Colonic mucosa (tissue), 4 donors: ENCODE measurements around the gene SF3B1. TPM values are rescaled to one million over a fixed set of nuclear protein-coding genes. Genes with fewer than 3 reads are reported as not detected.

Experiments
- DNase-seq: peaks from one replicate; pipeline ENCODE4 v3.0.0-alpha.2; 2020
- H3K27ac ChIP-seq: fragments of 200-600 bp; one replicate; pipeline ENCODE4 v1.8.0; 2021
- H3K27me3 ChIP-seq: fragments of 200-600 bp; one replicate; pipeline ENCODE4 v1.8.0; 2021
- H3K36me3 ChIP-seq: fragments of 200-600 bp; one replicate; pipeline ENCODE4 v1.8.0; 2021
- H3K4me1 ChIP-seq: fragments of 200-600 bp; one replicate; pipeline ENCODE4 v1.8.0; 2021; ENCODE audit warnings: mild to moderate bottlenecking
- H3K4me3 ChIP-seq: fragments of 200-600 bp; one replicate; pipeline ENCODE4 v1.8.0; 2021
- H3K9ac ChIP-seq, 2 donors: one replicate each; pipeline ENCODE4 v1.7.0; 2013; ENCODE audit warnings: control low read depth in 2 of 2, low read depth in 2 of 2, low read length in 2 of 2
- H3K9me3 ChIP-seq: fragments of 200-600 bp; one replicate; pipeline ENCODE4 v1.8.0; 2021
- intact Hi-C: fragments of 100-400 bp; cut with DNase I; formaldehyde crosslinking; loops from one replicate; pipeline ENCODE4 v1.14.1; 2022
- total RNA-seq, 2 donors: library from RNA; stranded (reverse); fragmentation: NEBNext Ultra II Directional in 1 of 2; extraction: Animal tissue kit (Norgen Biotek cat#: 25700) in 1 of 2; gene quantifications; one replicate each; pipeline ENCODE4 v1.2.1, GENCODE V29; 2021
- TF ChIP-seq, protein P1 (sequence below): fragments of 200-600 bp; IDR thresholded peaks from one replicate; pipeline ENCODE4 v1.8.0; 2022; ENCODE audit warnings: antibody characterized with exemption, mild to moderate bottlenecking
- donor health status: healthy.
- donor health status: DM: no; HTN: no; CAD: no.
- donor health status: DM: no; HTN: no; CAD: no.

SF3B1 gene
- total RNA-seq, 2 donors from 2014 or later, result 186 to 242 TPM

DNA sequence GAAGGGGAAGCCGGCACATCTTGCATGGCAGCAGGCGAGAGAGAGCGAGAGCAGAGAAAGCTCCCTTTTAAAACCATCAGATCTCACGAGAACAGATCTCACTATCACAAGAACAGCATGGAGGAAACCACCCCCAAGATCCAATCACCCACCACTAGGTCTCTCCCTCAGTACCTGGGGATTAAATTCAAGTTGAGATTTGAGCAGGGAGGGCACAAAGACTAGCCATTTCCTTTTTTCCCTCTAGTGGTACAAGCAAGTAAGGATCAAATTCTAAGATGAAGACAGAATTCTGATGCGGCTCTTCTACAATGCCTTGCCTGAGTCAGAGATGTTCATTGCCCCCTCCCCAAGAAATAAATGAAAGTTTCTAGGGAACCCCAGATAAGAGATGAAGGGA is 78.7 kb downstream of the SF3B1 start:
- Histone ChIP-seq H3K9me3 (no peaks in the 10 kb centered on the region), H3K27ac (no peak overlapping the region), H3K9ac (no peak overlapping the region), H3K4me3 (no peak overlapping the region), H3K36me3 (no peaks in the 10 kb centered on the region), H3K4me1 (no peaks in the 10 kb centered on the region), H3K27me3 (no peaks in the 10 kb centered on the region)
- no peak for DNase-seq
- intact Hi-C loops, result no loop called here
- TF ChIP-seq, protein P1, sequence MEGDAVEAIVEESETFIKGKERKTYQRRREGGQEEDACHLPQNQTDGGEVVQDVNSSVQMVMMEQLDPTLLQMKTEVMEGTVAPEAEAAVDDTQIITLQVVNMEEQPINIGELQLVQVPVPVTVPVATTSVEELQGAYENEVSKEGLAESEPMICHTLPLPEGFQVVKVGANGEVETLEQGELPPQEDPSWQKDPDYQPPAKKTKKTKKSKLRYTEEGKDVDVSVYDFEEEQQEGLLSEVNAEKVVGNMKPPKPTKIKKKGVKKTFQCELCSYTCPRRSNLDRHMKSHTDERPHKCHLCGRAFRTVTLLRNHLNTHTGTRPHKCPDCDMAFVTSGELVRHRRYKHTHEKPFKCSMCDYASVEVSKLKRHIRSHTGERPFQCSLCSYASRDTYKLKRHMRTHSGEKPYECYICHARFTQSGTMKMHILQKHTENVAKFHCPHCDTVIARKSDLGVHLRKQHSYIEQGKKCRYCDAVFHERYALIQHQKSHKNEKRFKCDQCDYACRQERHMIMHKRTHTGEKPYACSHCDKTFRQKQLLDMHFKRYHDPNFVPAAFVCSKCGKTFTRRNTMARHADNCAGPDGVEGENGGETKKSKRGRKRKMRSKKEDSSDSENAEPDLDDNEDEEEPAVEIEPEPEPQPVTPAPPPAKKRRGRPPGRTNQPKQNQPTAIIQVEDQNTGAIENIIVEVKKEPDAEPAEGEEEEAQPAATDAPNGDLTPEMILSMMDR, result no peak

DNA sequence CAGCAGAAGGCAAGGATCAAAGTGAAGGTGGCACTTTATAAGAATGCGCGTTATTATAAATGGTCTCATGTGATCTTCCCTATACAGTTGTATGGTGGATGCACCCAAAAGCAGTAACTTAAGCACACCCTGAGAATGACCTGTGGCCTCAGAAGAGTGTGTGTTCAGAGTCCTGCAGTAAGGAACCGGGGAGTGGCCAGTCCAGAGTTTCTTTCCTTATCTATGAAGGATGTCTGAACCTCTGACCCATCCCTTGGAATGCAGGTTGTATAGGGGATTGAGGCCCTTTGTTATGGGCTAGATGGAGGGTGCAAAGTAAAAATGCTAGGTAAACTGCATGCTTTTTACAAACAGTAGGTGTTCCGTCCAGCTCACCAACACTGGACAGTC is 80.7 kb downstream of the SF3B1 start:
- H3K9ac ChIP-seq, result no peak overlapping the region
- H3K4me1 ChIP-seq, result no peaks in the 10 kb centered on the region
- no peaks in the 10 kb centered on the region for H3K9me3 ChIP-seq
- H3K36me3 ChIP-seq, result no peaks in the 10 kb centered on the region
- intact Hi-C loops, result no loop called here
- H3K4me3 ChIP-seq, result no peak overlapping the region
- no peak overlapping the region for H3K27ac ChIP-seq
- no peaks in the 10 kb centered on the region for H3K27me3 ChIP-seq
- TF ChIP-seq, protein P1, result no peak
- DNase-seq, result no peak

DNA sequence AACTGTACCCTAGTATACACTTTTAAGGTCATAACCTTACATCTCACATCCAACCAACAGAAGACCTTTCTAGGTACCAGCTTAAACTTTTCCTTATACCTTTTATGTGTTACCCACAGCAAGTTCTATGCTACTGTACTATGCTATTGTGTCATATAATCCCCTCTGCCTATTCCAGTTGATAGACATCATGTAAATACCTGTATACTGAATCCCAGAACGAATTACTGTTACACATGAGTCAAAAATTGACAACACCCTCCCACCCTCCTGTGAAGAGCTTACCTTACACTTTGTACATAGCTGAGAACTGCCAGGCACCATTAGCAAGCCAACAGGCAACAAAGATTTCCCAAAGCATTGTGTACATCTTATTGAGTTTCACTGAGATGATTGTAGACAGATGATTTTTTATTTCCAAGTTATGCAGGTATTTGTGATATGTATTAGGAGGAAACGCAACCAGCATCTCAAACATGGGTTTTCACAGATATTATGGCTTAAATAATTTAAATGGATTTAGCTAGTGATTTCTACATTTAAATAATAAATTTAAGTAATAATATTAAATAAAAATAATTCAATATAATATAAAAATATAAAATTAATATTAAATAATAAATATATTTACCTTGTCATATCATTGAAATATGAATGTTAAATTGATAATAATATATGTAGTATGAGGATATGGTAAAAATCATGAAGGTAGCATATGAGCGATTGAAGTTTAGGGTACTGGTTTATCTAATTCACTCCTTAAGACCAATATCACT is 81.2 kb downstream of the SF3B1 start:
- H3K27ac ChIP-seq, result no peak overlapping the region
- H3K9ac ChIP-seq, result no peak overlapping the region
- no peaks in the 10 kb centered on the region for H3K36me3 ChIP-seq
- H3K4me3 ChIP-seq, result no peak overlapping the region
- no peaks in the 10 kb centered on the region for H3K9me3 ChIP-seq
- no peak for DNase-seq
- H3K4me1 ChIP-seq, result no peaks in the 10 kb centered on the region
- no peaks in the 10 kb centered on the region for H3K27me3 ChIP-seq
- intact Hi-C loops, result no loop called here
- TF ChIP-seq, protein P1, result no peak

DNA sequence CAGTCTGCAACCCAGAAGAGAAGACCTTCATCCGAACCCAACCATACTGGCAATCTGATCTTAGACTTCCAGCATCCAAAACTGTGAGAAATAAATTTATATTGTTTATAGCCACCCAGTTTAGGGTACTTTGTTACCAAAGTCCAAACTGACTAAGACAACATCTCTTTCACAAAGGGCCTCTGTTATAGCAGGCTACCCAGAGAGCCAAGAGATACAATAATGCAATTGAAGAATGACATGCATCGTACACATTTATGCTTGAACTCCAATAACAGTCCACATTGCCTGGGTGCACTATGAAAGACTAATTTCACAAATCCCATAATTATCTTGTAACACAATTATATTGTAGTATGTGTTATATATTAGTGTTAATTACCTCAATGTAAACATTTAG is 85.1 kb downstream of the SF3B1 start:
- Histone ChIP-seq H3K36me3 (no peaks in the 10 kb centered on the region), H3K27ac (no peak overlapping the region), H3K9me3 (no peaks in the 10 kb centered on the region), H3K4me1 (no peaks in the 10 kb centered on the region), H3K27me3 (no peaks in the 10 kb centered on the region), H3K9ac (no peak overlapping the region), H3K4me3 (no peak overlapping the region)
- TF ChIP-seq, protein P1, result no peak
- intact Hi-C loops, result no loop called here
- no peak for DNase-seq

DNA sequence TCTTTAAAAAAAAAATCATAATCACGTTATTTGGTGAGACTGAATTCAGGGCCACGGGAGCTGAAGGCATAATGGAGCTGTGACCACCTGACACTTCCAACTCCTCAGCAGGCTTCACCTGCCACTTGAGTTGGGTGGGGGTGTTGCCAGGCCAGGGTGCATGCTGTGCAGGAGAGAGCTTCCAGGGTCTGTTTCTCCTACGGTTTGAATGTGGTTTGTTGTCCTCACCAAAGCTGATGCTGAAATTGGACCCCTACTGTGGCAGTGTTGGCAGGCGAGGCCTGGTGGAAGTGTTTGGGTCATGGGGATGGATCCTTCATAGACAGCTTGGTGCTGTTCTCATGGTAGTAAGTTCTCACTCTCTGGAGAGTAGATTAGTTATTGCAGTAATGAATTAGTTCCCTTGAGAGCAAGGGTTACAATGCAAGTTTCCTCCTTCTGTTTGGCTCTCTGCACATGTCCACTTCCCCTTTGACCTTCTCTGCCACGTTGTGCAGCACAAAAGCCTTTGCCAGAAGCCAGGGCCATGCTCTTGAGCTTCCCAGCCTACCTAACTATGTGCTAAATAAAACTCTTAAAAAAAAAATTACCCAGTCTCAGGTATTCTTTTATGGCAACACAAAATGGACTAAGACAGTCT is 86.0 kb downstream of the SF3B1 start:
- H3K27me3 ChIP-seq, result no peaks in the 10 kb centered on the region
- H3K9me3 ChIP-seq, result no peaks in the 10 kb centered on the region
- H3K4me3 ChIP-seq, result no peak overlapping the region
- TF ChIP-seq, protein P1, result no peak
- no peaks in the 10 kb centered on the region for H3K4me1 ChIP-seq
- no peaks in the 10 kb centered on the region for H3K36me3 ChIP-seq
- no peak for DNase-seq
- intact Hi-C loops, result no loop called here
- no peak overlapping the region for H3K27ac ChIP-seq
- H3K9ac ChIP-seq, result no peak overlapping the region
